GM21423 (cell line): Measurements from ENCODE around the gene SEC61A2.
"Not testable (repeated sequence)": the region's sequence is repeated elsewhere in the genome, so short reads cannot be mapped to it uniquely, and the experiment has no call there.

Experiments used
- ATAC-seq: cut with Tn5 transposase; IDR thresholded peaks from one replicate; pipeline ENCODE4 v1.9.1; 2021; ENCODE audit warnings: mild to moderate bottlenecking, moderate library complexity; ENCODE audit not compliant: unreplicated experiment

SEC61A2 gene

DNA sequence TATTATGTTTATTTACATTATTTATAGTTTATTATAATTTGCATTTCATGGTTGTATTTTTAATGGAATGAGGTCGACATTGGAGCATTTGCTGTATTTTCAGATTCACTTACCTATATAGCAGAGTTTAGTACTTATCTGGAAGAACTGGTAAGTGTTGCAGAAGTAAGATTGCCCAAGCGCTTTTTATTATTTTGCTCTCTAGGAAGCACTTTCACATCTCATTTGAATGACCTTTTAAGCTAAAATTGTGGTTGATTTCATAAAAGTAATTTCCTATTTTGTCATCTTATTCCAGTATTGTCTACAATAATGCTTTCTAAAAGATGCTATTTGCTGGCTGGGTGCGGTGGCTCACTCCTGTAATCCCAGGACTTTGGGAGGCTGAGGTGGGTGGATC is 28.6 kb downstream of the SEC61A2 start:
- ATAC-seq = no peak

GRCh38 chr10:12160664-12161063 is 31.2 kb downstream of the SEC61A2 start:
- ATAC-seq = no peak

DNA sequence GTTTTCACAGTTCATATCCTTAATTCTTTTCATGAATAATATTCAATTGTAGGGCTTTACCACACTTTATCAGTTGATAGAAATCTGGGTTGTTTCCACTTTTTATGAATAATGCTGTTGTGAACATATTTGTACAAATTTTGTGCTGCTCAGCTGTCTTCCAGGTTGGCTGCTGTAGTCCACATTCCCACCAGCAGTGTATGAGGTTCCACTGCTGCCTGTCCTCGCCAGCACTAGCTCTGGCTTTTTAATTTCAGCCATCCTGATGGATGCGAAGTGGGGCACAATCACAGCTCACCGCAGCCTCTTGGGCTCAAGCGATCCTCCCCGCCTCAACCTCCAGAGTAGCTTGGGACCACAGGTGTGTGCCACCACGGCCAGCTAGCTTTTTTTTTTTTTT is 33.5 kb downstream of the SEC61A2 start:
- no peak for ATAC-seq

DNA sequence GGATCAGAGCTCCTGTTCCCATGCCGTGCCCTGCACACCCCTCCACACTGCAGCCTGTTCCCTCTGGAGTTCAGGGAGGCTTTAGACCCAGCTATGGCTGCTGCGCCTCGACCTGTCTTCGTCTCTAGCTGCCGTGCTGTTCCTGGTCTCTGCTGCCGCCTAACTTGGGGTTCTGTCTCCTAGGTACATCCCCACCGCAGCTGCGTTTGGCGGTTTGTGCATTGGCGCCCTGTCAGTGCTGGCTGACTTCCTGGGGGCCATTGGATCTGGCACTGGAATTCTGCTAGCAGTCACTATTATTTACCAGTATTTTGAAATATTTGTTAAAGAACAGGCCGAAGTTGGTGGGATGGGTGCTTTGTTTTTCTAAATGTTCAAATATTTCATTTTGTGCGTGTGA is 34.6 kb downstream of the SEC61A2 start:
- ATAC-seq = no peak

- no peak for ATAC-seq
These were observed 35.6 kb downstream of the SEC61A2 start for GRCh38 chr10:12165036-12165435.

- no peak for ATAC-seq
These were observed 36.7 kb downstream of the SEC61A2 start for GRCh38 chr10:12165999-12166775.

DNA sequence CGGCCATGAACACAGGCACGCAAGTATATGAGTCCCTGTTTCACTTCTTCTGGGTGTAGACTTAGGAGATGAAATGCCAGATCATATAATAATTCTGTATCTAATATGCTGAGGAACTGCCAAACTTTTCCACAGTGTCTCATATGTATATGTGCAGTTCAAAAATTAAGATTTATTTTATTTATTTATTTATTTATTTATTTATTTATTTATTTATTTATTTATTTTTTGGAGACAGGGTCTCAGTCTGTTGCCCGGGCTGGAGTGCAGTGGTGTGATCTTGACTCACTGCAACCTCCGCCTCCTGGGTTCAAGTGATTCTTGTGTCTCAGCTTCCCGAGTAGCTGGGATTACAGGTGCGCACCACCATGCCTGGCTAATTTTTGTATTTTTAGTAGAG is 42.0 kb downstream of the SEC61A2 start:
- ATAC-seq = not testable (repeated sequence)

- ATAC-seq = no peak
These were observed 48.2 kb downstream of the SEC61A2 start for GRCh38 chr10:12177642-12178041.

DNA sequence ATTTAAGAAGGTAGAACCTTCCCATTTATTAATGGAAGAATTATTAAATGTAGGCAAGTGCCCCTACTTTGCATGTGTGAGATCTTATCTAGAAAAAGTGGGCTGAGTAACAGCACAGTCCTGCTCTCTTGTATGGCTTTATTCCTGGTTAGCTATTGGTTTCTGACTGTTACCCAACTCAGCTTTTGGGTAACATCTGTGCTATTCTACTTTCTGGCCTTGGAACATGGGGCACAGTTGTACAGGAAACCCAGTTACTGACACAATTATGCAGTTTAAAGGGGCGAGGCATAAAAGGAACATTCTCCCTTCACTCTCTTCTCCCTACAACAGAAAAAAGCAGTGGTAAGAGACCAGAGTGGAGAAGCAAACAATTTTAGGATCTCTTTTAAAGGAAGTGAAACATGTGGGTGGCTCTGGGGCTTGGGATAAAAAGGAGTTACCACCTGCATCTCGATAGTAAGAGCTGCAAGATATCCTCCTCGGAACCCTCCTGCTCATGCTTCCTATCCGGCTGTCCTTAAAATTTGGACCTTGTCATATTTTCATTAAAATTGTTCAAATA is 50.2 kb downstream of the SEC61A2 start:
- ATAC-seq = no peak

GRCh38 chr10:12180221-12180974 is 50.9 kb downstream of the SEC61A2 start:
- no peak for ATAC-seq

DNA sequence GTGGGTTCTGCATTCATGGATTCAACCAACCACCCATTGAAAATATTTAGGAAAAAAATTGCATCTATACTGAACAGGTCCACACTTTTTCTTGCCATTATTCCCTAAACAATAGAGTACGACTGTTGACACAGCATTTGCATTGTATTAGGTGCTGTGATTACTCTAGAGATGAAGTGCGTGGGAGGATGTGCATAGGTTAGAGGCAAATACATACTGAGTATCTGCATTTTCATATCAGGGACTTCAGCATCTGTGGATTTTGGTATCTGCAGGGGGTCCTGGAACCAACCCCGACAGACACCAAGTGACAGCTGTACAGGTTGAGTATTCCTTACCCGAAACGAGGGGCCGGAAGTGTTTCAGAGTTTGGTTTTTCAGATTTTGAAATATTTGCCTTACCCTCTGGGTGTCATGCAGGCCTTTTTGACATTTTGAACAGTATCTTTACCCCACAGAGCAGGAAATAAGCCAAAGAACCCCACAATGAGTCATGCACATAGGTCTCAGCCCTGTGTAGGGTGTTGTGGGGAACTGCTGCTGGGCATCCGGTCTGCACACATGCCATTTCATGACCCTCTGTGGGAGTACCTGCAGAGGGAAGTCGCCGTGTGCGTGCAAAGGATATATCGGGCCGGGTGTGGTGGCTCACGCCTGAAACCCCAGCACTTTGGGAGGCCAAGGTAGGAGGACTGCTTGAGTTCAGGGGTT is 51.7 kb downstream of the SEC61A2 start:
- peak; percentile 76 for ATAC-seq

DNA sequence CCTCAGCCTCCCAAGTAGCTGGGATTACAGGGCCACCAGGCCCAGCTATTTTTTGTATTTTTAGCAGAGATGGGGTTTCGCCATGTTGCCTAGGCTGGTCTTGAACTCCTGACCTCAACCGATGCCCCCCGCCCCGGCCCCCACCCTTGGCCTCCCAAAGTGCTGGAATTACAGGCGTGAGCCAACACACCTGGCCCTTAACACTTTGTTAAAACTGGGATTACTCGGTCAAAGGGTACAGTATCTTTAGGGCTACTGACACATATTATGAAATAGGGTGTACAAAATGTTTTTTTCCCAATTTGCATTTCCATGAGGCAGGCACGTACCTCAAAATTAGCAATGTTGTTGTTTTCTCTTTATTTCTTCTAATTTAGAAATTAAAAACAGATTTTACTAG is 54.7 kb downstream of the SEC61A2 start:
- no peak for ATAC-seq

DNA sequence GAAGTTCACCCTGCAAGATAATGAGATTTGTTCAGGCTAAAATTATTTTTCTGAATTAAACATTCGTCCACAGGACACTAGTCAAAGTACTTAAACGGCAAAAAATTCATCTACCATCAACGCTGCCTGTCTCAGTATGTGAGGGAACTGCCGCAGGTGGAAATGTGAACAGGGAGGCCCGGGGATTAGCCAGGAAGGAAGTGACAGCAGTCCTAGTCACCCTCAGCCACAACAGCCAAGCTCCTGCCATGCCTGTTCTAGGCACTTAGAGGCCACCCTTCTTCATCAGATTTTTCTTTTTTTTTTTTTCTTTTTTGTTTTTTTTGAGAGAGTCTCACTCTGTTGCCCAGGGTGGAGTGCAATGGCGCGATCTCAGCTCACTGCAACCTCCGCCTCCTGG is 56.8 kb downstream of the SEC61A2 start:
- ATAC-seq = no peak

DNA sequence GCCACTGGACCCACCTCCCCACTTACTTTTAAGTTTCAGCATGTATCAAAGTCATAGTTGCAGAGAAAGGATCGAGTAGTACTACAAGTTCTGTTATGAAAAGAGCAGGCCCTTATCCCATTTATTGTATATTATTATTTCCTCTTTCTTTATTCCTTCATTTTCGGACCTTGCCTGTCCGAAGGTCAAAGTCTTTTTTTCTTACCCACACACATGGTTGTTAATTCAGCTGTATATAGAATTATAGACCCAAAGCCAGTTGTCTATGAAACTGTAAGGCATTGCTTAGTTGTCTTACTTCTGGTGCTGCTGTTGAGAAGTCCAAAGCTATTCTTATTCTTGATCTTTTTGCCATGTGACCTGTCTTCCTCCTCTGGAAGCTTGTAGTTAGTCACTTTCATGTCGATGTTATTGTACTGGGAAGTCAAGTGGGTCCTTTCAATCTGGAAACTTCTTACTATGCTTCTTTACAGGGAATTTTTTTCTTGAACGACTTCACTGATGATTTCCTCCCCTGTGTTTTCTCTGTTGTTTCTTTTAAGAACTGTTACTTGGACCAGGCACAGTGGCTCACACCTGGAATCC is 57.9 kb downstream of the SEC61A2 start:
- no peak for ATAC-seq

DNA sequence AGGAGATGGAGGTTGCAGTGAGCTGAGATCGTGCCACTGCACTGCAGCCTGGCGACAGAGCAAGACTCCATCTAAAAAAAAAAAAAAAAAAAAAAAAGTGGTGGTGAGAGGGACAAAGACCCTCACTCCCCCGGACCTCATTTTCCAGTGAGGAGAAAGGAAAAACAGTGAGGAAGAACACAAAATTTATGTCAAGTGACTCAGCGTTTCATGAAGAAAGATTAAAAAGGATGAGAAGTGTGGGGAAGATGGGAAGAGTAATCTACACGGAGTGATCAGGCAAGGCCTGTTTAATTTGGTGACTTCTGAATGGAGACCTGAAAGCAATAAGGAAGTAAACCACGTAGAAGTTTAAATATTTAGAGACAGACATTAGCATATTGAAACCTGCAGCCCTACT is 59.2 kb downstream of the SEC61A2 start:
- ATAC-seq = no peak

DNA sequence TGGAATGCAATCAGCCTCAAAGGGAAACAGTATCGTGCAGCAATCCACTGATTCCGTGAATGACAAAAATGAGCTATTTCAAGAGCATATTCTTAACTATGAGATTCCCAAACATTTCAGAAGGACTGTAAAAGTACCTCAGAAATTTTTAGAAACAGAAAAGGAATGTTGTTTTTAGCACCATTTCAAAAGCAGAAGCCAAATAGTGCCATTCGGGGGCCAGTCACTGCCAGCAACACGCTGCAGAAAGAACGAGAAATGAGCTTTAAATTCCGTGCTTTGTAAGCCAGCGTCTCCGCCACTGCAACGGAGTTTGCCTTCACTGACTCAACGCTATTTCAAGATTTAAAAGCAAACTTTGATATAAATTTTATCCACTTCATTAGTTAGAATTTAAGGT is 59.9 kb downstream of the SEC61A2 start:
- no peak for ATAC-seq

DNA sequence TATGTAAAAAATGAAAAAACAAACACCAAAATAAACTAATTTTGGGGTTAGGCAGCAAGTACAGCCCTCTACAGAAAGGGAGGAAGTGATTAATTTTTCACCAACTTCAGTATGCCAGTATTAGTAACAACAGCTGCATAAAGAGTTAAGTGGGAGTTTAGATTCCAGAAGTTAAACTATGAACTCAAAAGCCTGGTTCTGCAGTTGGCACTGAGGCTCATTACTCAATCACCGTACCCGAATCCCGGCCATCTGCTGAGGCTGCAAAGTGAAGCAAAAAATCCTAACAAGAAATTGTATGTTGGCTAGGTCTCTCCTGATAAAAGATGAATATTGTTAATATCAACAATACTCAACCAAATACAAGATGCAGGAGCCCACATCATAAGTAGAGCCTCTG is 62.2 kb downstream of the SEC61A2 start:
- no peak for ATAC-seq

DNA sequence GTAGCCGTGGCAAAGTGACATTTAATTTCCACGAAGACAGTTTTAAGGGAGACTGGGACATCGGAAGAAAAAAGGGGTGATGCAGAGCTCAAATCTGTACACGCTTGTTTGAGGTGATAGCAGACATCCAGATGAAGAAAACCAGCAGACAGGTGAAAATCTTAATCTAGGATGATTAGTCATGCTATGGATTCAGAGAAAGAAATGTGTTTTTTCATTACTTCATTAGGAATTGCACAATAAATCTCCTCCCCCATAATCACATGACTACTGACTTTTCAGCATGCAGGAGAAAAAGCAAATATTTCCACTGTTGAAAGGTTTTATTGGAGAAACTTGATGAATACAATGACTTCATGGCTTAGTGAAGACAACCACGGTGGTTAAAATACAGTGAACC is 63.7 kb downstream of the SEC61A2 start:
- ATAC-seq = no peak

GRCh38 chr10:12194752-12195271 is 65.3 kb downstream of the SEC61A2 start:
- no peak for ATAC-seq

- ATAC-seq = peak; percentile 8
These were observed 65.8 kb downstream of the SEC61A2 start for GRCh38 chr10:12195281-12195602.
